B cell (primary cell): ENCODE data around the gene MPZL1. TPM values are rescaled to one million over a fixed set of nuclear protein-coding genes. Genes with fewer than 3 reads are reported as not detected.

Experiments
- ATAC-seq: fragments of 200-7000 bp; cut with Tn5 transposase; one replicate; pipeline ENCODE4 v1.10.0; 2021; ENCODE audit warnings: low read depth, mild to moderate bottlenecking, moderate number of reproducible peaks, moderate library complexity
- CTCF ChIA-PET: fragments of 350-600 bp; sonication (Branson Sonifier 250); formaldehyde crosslinking; loops from one replicate; lab custom pipeline; 2021; ENCODE audit warnings: antibody characterized with exemption, inconsistent platforms; lab: Charles Lee
- POLR2A ChIA-PET: fragments of 350-600 bp; sonication (Branson Sonifier 250); formaldehyde crosslinking; loops from one replicate; lab custom pipeline; 2021; ENCODE audit warnings: antibody characterized with exemption; lab: Charles Lee
- DNase-seq: peaks from one replicate; pipeline ENCODE4 v3.0.0; 2013
- H2AFZ ChIP-seq: 2 replicates; pipeline ENCODE4 v1.6.1; 2012; ENCODE audit warnings: mild to moderate bottlenecking, low read depth, low read length; ENCODE audit not compliant: insufficient read depth, poor library complexity, severe bottlenecking
- H3K27ac ChIP-seq, 2 donors: 1 replicate in 1 of 2; 2 replicates in 1 of 2; pipeline ENCODE4 v1.5.1; 2012 to 2013; ENCODE audit warnings: low read length in 2 of 2, mild to moderate bottlenecking in 2 of 2, moderate library complexity in 1 of 2
- H3K27me3 ChIP-seq, 4 experiments: fragments of 200-600 bp in 1 of 4; sonication (generic) in 1 of 4; replicated peaks in 1 of 4; 1 replicate in 2 of 4; 2 replicates in 2 of 4; pipeline versions ENCODE4 v1.6.1 to v1.7.0; 2013 to 2016; ENCODE audit warnings: low read length in 3 of 4, mild to moderate bottlenecking in 2 of 4, mixed read lengths in 1 of 4, moderate library complexity in 1 of 4; ENCODE audit not compliant: insufficient read depth in 4 of 4, control insufficient read depth in 3 of 4; ENCODE audit errors: control extremely low read depth in 1 of 4
- H3K36me3 ChIP-seq, 2 experiments: replicated peaks in 1 of 2; 1 replicate in 1 of 2; 2 replicates in 1 of 2; pipeline versions ENCODE4 v1.6.1 to v1.7.1; 2013; ENCODE audit warnings: low read length in 1 of 2; ENCODE audit not compliant: insufficient read depth in 2 of 2, control insufficient read depth in 1 of 2; ENCODE audit errors: control extremely low read depth in 1 of 2, extremely low read depth in 1 of 2
- H3K4me1 ChIP-seq, 2 donors: fragments of 200-600 bp in 1 of 2; sonication (generic) in 1 of 2; 1 replicate in 1 of 2; 2 replicates in 1 of 2; pipeline versions ENCODE4 v1.5.1 to v1.6.1; 2013 to 2017; ENCODE audit warnings: low read length in 2 of 2; ENCODE audit not compliant: control insufficient read depth in 2 of 2, insufficient read depth in 2 of 2
- H3K4me2 ChIP-seq: replicated peaks from 2 replicates; pipeline ENCODE3; 2012; ENCODE audit warnings: mild to moderate bottlenecking, low read depth, low read length; ENCODE audit not compliant: poor library complexity, severe bottlenecking
- H3K4me3 ChIP-seq, 5 experiments: fragments of 200-600 bp in 1 of 5; sonication (generic) in 1 of 5; 1 replicate in 3 of 5; 2 replicates in 2 of 5; pipeline versions ENCODE4 v1.5.1 to v1.7.0; 2011 to 2016; ENCODE audit warnings: low read length in 4 of 5, mild to moderate bottlenecking in 4 of 5, low read depth in 2 of 5, control low read depth in 1 of 5, moderate library complexity in 1 of 5; ENCODE audit not compliant: insufficient read depth in 1 of 5; ENCODE audit errors: control extremely low read depth in 1 of 5, extremely low read depth in 1 of 5
- H3K79me2 ChIP-seq: fragments of 200-600 bp; sonication (generic); one replicate; pipeline ENCODE4 v1.6.0; 2016; ENCODE audit warnings: low read length; ENCODE audit not compliant: control insufficient read depth, insufficient read depth
- H3K9ac ChIP-seq: fragments of 200-600 bp; sonication (generic); 2 replicates; pipeline ENCODE4 v1.6.1; 2017; ENCODE audit warnings: mild to moderate bottlenecking, low read length, moderate library complexity
- H3K9me3 ChIP-seq, 3 donors: one replicate each; pipeline versions ENCODE4 v1.6.1 to v1.7.1; 2013; ENCODE audit warnings: low read length in 2 of 3; ENCODE audit not compliant: control insufficient read depth in 2 of 3, insufficient read depth in 1 of 3; ENCODE audit errors: control extremely low read depth in 1 of 3
- H4K20me1 ChIP-seq: 2 replicates; pipeline ENCODE4 v1.6.0; 2012; ENCODE audit warnings: mild to moderate bottlenecking, low read length; ENCODE audit not compliant: insufficient read depth, control insufficient read depth, poor library complexity, severe bottlenecking
- H3K27ac Mint-ChIP-seq: one replicate; pipeline ENCODE4 v1.8.0; 2021; ENCODE audit warnings: mixed read lengths
- H3K27me3 Mint-ChIP-seq: one replicate; pipeline ENCODE4 v1.8.0; 2021; ENCODE audit warnings: mixed read lengths
- H3K4me1 Mint-ChIP-seq: one replicate; pipeline ENCODE4 v1.8.0; 2021; ENCODE audit warnings: mixed read lengths
- H3K4me3 Mint-ChIP-seq: one replicate; pipeline ENCODE4 v1.8.0; 2021; ENCODE audit warnings: mixed read lengths
- H3K9me3 Mint-ChIP-seq: one replicate; pipeline ENCODE4 v1.8.0; 2022; ENCODE audit warnings: mixed read lengths; ENCODE audit not compliant: insufficient read depth
- EZH2 ChIP-seq: IDR thresholded peaks from 2 replicates; pipeline ENCODE4 v1.6.1; 2012; ENCODE audit warnings: borderline replicate concordance, low read depth, mild to moderate bottlenecking, moderate library complexity, low read length; ENCODE audit not compliant: insufficient read depth, poor library complexity, severe bottlenecking
- WGBS: methylation state at CpG from one replicate; pipeline ENCODE4 v1.1.5; 2013; ENCODE audit warnings: missing lambda C conversion rate; ENCODE audit not compliant: insufficient coverage; 5-methylcytosine and 5-hydroxymethylcytosine counted together
- intact Hi-C: fragments of 100-400 bp; cut with micrococcal nuclease; formaldehyde crosslinking; loops from one replicate; pipeline ENCODE4 v1.10.0; 2022
- polyA plus RNA-seq: library from polyadenylated mRNA; depleted of rRNA; stranded (reverse); fragments of >200 nt; gene quantifications from 2 replicates; pipeline ENCODE4 v1.2.3, GENCODE V29; 2012
- total RNA-seq, 2 donors: library from RNA; stranded (reverse); fragments of 120-200 nt in 1 of 2; gene quantifications; 1 replicate in 1 of 2; 2 replicates in 1 of 2; pipeline versions ENCODE4 v1.2.3 to v1.2.4, GENCODE V29; 2013 to 2022
- TF ChIP-seq, protein P1 (sequence below): fragments of 200-600 bp; IDR thresholded peaks from one replicate; pipeline ENCODE4 v1.8.0; 2022; ENCODE audit warnings: antibody characterized with exemption, mild to moderate bottlenecking

Gene MPZL1
- total and polyA plus RNA-seq, 2 donors (not counting 1 experiment from before 2014, with no cell fraction given) = 15.4 to 27.7 TPM

DNA sequence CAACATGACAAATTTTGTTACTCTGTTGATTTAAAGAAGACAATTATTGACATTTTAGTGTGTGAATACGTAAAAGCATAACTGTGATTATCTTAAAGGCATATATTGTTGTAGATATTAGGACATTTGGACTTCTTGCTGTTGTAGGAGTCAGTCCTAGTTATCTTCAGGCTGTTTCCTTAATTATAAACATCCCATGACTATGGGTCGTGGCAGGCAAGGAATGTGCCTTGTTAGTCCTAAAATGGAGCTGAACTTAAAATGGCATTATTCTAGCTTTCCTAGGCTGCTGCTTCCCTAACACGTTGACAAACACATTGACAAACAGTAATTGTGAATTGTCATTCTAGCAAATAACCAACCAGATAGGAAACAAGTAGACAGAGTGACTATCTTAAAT, 4.4 kb upstream of the MPZL1 start:
- DNase-seq = no peak
- Mint-ChIP-seq H3K9me3 (no peaks in the 10 kb centered on the region), H3K4me3 (peak overlapping the region; percentile 58), H3K4me1 (peaks cover 56% of the 10 kb centered on the region), H3K27me3 (no peaks in the 10 kb centered on the region), H3K27ac (no peak overlapping the region)
- no peak for ATAC-seq
- CTCF ChIA-PET = interaction anchor here (0.6 to 2.7 kb wide), 7 partner anchors 8 to 217 kb away, joined by 3 to 14 read pairs (median 5); no protein-coding TSS in a partner anchor
- peaks cover 4% of the 10 kb centered on the region for H3K79me2 ChIP-seq
- no peak overlapping the region for H2AFZ ChIP-seq
- no peak overlapping the region for H3K4me2 ChIP-seq
- H3K4me1 ChIP-seq = peaks cover 43 to 52% of the 10 kb centered on the region in 2 donors
- intact Hi-C loops = loop anchor here (5.0 to 10.0 kb wide), 3 partner anchors 165 to 840 kb away; partner anchors contain the start of genes CREG1 and TADA1
- H3K27me3 ChIP-seq = no peaks in the 10 kb centered on the region
- H3K27ac ChIP-seq = no peak overlapping the region
- no peak for TF ChIP-seq EZH2
- TF ChIP-seq, protein P1, sequence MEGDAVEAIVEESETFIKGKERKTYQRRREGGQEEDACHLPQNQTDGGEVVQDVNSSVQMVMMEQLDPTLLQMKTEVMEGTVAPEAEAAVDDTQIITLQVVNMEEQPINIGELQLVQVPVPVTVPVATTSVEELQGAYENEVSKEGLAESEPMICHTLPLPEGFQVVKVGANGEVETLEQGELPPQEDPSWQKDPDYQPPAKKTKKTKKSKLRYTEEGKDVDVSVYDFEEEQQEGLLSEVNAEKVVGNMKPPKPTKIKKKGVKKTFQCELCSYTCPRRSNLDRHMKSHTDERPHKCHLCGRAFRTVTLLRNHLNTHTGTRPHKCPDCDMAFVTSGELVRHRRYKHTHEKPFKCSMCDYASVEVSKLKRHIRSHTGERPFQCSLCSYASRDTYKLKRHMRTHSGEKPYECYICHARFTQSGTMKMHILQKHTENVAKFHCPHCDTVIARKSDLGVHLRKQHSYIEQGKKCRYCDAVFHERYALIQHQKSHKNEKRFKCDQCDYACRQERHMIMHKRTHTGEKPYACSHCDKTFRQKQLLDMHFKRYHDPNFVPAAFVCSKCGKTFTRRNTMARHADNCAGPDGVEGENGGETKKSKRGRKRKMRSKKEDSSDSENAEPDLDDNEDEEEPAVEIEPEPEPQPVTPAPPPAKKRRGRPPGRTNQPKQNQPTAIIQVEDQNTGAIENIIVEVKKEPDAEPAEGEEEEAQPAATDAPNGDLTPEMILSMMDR = no peak
- H3K9me3 ChIP-seq = peaks cover 0 to 5% (median 4%) of the 10 kb centered on the region in 3 donors
- no CpG with 5 or more reads among the region's 3 CpGs for WGBS
- no peak overlapping the region for H3K9ac ChIP-seq
- H3K4me3 ChIP-seq = no peak overlapping the region
- no peaks in the 10 kb centered on the region for H3K36me3 ChIP-seq
- peaks cover 3% of the 10 kb centered on the region for H4K20me1 ChIP-seq
- POLR2A ChIA-PET = interaction anchor here (0.8 to 1.5 kb wide), 2 partner anchors 19 to 164 kb away, joined by 3 to 4 read pairs; partner anchors contain the start of gene CREG1

DNA sequence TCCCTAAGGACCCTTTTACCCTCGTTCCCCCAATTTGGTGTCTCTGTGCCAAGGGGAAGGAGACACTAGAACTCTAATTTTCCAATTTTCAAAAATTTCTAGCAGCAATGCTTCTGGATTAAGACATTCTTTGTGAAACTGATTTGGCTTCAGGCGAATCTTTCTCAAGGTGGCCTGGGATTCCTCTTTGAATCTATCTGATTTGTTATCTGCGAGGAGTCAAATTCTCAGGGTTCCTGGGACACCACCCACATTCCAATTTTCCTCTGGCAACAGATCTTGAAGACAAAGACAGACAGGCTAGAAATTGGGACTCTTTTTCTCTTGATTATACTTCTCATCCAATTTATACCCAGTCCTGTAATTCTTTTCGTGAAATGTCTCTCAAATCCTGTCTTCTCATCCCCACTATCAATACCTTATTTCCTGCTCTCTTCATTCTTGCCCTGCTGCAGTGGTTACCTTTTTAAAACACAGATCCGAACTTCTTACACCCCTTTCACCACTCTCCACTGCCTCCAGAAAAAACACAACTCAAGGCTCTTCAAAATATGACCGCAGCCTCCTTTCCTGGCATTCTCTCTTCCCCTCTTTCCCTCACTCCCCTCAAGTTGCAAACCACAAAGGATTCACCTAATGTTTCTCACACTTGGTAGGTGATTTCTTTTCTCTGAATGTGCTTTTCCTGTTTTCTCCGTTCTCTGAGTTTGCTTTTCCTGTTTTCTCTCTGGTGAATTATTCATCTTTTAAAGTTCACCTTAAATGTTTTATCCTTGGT, 2.7 kb upstream of the MPZL1 start:
- no peaks in the 10 kb centered on the region for H3K9me3 Mint-ChIP-seq
- H3K4me1 Mint-ChIP-seq = peaks cover 64% of the 10 kb centered on the region
- WGBS = 81% methylated on average over 5 of the region's 7 CpGs
- peaks cover 21% of the 10 kb centered on the region for H3K79me2 ChIP-seq
- peaks cover 43 to 55% of the 10 kb centered on the region in 2 donors for H3K4me1 ChIP-seq
- ATAC-seq = no peak
- DNase-seq = no peak
- H3K4me3 Mint-ChIP-seq = peak overlapping the region; percentile 87
- peak overlapping the region; percentile 44 for H3K4me2 ChIP-seq
- H3K9me3 ChIP-seq = peaks cover 0 to 5% (median 4%) of the 10 kb centered on the region in 3 donors
- no peak for TF ChIP-seq EZH2
- TF ChIP-seq, protein P1 = no peak
- peaks cover 3% of the 10 kb centered on the region for H4K20me1 ChIP-seq
- H3K36me3 ChIP-seq = no peaks in the 10 kb centered on the region
- intact Hi-C loops = loop anchor here (5.0 to 10.0 kb wide), 3 partner anchors 167 to 842 kb away; partner anchors contain the start of genes CREG1 and TADA1
- no peaks in the 10 kb centered on the region for H3K27me3 Mint-ChIP-seq
- H3K4me3 ChIP-seq = peak overlapping the region in 1 of 5 experiments; percentile 11
- POLR2A ChIA-PET = no interaction called here
- peak overlapping the region; percentile 4 for H3K9ac ChIP-seq
- CTCF ChIA-PET = no interaction called here
- peak overlapping the region in 1 of 2 donors; percentile 14 for H3K27ac ChIP-seq
- peak overlapping the region; percentile 83 for H3K27ac Mint-ChIP-seq
- H2AFZ ChIP-seq = no peak overlapping the region
- H3K27me3 ChIP-seq = no peaks in the 10 kb centered on the region
